GM18867 (cell line): ENCODE data around the gene LIMD2.
A peak's percentile ranks its signal among the peaks of the same experiment; 100 is the strongest.
"Not testable (repeated sequence)": the region's sequence is repeated elsewhere in the genome, so short reads cannot be mapped to it uniquely, and the experiment has no call there.

Experiments
- ATAC-seq: cut with Tn5 transposase; IDR thresholded peaks from one replicate; pipeline ENCODE4 v1.9.1; 2021; ENCODE audit warnings: mild to moderate bottlenecking, moderate library complexity; ENCODE audit not compliant: unreplicated experiment

Gene LIMD2

DNA sequence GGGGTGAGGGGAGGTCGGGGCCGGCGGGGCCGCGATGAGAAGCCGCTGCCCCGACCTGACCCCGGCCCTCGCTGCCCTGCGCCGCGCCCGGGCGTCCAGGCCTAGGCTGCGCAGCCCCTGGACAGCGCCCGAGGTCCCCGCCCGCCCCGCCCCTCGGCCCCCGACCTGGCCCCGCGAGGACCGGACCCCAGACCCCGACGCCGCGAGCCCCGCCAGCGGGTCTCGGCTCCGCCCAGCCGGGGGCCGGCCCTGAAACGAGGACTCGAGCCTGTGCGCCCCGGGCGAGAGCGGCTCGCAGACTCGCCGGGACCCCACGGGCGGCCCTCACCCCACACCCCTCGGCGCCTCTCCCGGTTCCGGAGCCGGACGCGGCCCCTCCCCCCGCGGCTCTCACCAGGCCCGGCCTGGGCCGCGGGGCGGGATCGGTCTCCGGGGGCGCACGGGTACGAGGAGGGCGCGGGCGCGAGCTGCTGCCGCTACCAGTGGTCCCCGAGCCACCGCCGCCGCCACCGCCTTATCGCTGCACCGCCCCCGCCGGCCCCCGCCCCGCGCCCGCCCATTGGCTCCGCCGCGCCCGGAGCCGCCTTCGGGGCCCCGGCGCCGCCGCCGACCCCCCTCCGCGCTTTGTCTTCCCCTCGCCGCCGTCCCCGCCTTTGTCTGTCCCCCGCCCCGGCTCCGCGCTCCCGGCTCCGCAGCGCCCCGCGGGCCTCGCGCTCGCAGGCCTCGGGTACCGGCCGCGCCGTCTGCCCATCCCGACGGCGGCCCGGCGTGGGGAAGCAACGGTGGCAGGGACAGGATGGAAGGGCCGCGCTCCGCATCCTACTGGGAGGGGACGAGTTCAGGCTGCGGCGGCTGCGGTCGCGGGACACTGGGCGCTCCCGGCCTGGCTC lies at the start of gene LIMD2:
Gene LIMD2 (minus strand): TSS at position 488 of the 890 bp plus-strand sequence. CDS start 827 bp downstream, outside the sequence.
- ATAC-seq, result peak; percentile 16

DNA sequence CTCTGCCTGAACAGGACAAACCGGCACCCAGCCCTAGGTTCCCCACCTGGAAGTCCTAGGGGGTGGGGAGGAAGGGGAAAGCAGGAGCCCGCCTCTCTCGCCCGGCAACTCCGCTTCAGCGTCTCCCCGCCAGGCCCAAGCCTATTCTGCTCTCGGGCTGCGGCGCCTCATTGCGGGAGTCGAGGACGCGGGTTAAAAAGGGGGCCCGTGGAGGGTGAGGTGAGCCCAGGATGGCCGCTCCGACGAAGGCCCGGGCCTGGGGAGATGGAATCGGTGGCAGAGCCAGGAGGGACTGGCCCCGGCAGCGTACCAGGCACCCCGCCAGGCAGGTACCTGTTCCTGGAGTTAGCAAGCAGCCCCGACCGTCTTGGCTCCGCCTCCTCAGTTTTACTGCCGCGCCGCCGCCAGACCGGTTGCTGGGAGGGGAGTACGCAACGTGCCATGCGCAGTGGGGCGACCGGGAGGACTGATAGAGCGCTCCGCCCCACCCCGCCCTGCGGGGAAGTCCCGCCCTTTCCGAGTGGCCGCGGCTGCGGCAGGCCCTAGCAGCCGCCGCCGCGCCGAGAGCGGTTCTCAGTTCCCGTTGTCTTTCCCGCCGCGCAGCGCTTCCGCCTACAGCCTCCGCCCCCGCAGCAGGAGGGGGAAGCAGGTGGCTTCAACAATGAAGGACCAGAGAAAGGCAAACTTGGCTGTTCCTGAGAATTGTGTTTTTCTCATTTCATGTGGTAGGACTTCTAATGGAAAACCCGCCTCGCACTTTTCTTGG lies 41.7 kb upstream of the LIMD2 start, which contains the start of gene STRADA:
Gene STRADA (minus strand): TSS at position 392 of the 766 bp plus-strand sequence. CDS start 13,430 bp downstream, outside the sequence.
- peak; percentile 89 for ATAC-seq

DNA sequence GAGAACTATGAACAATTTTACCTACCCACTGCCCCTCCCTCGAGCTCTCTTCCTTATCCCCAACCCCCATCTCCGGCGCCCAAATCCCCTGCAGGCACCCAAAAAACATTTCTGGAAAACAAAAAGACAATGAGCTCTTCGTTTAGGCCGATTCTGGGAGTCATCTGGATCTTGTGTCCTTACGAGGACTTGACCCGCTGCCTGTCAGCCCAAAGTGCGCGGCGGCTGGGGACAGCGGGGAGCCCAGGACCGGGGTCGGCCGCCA lies 41.1 kb upstream of the LIMD2 start:
- peak; percentile 24 for ATAC-seq

DNA sequence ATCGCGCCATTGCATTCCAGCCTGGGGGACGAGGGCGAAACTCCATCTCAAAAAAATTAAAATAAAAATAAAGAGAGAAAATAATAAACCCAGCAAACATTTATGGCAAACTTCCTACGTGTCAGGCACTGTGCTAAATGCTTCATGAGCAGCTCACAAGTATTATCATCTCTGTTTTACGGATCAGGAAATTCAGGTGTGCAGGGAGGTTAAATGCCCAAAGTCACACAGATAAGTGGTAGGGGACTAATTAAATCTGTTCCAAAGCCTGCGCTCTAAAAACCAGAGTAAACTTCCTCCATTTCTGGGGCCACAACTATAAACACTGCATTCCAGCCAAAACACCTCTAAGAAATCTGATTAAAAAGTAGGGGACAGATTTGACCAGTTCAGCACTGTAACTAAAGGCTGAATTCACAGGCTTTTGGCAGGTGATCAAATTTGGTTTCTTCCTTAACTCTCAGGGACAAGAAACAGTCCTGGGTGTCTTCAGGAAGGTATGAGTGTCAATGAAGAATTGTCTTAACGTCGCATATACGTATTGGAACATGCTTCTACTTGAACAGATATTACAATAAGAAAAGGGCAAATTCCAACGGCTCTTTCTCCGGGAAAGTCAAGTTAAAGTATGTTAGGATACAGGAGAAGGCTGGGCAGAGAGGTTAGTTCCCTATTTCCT lies 40.7 kb upstream of the LIMD2 start:
- ATAC-seq, result no peak

DNA sequence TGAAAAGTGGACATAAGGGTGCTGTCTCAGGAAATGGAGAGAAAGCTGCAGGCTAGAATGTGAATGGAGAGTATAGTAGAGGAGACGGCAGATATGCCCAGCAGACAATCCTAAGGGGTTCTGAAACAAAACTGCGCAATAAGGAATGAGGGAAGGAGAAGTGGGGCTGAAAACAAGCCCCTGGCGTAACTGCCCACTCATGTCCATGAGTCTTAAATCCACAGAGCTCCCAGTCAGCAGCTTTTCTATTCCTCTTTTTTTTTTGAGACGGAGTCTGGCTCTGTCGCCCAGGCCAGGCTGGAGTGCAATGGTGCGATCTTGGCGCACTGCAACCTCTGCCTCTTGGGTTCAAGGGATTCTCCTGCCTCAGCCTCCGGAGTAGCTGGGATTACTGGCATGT lies 35.8 kb upstream of the LIMD2 start:
- no peak for ATAC-seq

DNA sequence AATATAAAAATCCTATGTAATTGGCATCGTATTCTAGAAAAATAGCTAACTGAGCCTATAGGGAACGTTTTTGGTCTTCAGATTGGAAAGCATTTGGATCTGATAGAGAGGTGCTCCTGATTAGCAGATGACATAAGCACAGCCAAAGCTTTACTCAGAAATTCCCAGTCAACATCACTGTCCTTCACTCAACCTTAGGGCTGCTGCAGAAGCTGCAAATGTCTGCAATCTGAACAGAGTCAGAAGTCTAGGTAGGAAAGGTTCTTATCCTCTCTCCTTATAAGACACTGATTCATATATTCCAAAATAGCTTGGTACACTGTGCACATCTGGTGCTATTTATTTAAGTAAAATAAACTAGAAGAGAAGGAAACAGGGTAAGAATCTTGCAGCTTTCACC lies 22.5 kb upstream of the LIMD2 start:
- ATAC-seq, result no peak

DNA sequence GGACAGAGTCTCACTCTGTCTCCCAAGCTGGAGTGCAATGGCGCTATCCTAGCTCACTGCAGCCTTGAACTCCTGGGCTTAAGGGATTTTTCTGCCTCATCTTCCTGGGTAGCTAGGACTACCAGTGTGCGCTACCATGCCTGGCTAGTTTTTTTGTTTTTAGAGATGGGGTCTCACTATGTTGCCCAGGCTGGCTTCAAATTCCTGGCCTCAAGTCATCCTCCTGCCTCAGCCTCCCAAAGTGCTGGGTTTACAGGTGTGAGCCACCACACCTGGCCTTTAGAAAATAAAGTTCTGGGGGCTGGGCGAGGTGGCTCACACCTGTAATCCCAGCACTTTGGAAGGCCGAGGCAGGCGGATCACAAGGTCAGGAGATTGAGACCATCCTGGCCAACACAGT lies 20.3 kb upstream of the LIMD2 start:
- ATAC-seq, result not testable (repeated sequence)

DNA sequence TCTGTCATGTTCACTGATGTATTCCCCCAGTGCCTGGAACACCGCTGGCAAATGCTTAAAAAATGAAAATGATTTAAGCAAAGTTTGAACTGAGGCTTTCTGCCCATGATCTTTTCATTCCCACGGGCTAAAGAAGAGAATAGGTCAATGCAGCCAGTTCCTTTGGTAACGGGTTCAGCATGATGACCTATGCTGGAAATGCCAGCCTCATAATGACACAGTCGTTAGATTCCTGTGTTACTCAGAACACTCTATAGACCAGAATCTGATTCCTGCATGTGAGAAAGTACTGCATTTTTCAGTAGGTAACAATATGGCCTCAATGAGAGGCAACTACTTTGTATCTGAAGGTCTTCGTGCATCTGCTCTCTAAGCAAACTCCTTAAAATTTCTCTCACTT lies 19.1 kb upstream of the LIMD2 start:
- no peak for ATAC-seq

DNA sequence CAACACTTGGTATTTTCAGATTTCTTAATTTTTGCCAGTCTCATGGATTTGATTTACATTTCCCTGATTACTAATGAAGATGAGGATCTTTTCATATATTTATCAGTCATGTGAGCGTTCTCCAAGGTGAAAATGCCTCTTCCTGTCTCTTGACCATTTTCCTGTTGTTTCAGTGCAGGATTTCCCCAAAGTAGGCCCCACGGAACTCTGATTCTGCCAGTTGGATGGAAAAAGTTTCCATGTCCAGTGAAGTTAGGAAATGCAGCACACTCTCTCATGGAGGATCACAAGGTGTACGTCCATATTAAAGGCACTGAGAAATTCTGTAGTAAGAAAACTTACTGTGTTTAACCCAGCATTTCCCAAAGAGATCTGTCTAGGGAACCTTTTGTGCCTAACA lies 16.5 kb upstream of the LIMD2 start:
- ATAC-seq, result no peak

DNA sequence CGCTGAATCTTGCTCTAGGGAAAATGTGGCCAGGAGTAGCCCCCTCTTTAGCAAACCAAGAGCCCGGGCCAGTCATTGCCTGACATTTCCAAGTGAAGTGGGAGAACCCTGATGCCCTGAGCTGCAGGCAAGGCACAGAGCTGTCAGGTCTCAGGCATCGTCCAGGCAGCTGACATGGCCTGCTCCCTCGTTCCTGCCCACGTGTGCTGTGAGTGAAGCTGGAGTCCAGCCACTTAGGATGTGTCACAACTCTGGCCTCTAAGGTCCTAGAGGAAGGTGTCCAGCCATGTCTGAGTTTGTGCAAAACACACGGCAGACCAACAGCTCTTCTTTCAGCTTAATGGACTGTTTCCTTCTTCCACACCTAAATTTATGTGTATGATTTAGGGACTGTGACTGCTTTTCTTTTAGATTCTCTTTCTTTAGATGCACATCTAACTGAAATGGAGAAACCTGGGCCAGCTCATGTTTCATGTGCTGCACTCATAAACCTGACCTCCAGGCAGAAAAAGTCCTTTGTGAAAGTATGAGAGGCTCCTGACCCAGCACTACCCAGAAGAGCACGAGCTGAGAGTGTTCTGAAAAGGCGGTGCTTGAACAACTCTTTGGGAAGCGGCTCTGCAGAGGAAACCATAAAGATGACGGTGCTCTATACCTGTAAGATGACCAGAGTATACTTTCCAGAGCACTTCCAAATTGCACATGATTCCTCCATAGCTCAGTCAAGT lies 14.8 kb upstream of the LIMD2 start:
- ATAC-seq, result no peak

DNA sequence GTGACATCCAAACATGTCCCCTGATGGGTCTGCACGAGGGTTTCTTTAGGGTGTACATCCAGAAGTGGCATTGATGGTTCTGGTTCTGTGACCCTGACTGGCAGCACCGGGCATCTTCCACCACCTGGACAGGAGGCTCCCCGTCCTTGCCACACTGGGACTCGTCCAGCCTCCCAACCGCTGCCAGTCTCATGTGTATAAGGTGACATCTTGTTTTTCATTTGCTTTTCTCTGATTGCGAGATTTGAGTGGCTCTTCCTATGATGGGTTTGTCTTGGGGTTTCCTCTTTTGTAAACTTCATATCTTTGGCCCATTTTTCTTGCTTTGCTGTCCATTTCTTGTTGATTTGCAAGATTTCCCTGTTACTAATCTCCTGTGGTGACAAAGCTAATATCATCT lies 9.2 kb upstream of the LIMD2 start:
- no peak for ATAC-seq

DNA sequence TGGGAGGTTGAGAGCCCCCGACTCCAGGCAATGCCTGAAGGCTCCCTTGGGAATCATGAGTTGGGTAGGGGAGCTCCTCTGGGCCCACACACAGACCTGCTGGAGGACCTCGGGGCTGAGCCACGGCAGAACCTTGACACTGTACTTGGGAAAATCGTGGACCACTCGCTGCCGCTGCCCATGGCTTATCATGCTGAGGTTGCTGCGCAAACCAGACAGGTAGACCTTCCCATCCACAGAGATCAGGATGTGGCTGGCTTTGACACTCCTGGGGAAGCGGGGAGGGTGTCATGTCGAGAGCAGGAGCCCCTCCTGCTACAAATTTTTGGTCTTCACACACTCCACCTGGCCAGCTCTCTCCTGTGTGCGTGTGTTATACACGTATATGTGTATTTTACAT lies 7.2 kb upstream of the LIMD2 start:
- ATAC-seq, result no peak

DNA sequence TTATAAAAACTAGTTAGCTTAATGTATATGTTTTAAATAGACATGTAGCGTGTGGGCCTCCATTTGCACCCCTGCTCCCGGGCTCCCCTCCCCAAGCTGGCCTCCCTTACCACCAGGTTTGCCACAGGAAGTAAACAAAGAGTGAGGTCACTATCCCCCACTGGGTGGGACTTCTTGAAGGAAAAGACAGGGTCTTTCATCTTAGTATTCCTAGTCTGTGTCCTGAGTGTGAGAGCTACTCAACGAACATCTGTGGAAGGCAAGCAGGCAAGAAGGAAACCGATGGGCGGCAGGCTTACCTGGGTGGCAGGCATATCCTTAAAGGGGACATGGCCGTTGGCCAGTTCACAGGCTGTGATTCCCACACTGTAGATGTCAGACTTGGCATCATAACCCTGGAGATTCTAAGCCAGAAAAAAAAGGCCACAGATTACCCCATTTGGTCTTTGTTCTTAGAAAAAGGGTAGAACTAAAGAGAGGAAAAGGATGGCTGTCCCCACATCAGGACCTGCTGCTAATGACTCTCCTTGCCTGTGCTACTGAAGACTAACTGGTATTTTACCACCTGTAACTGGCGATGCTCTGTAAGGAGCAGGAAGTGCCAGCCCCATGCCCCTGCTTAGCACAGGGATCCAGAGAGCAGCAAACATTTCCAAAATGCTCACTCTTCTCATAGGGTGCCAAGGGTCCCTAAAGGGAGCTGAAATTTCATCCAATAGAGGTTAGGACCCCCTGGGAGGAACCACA lies 6.6 kb upstream of the LIMD2 start:
- ATAC-seq, result no peak

DNA sequence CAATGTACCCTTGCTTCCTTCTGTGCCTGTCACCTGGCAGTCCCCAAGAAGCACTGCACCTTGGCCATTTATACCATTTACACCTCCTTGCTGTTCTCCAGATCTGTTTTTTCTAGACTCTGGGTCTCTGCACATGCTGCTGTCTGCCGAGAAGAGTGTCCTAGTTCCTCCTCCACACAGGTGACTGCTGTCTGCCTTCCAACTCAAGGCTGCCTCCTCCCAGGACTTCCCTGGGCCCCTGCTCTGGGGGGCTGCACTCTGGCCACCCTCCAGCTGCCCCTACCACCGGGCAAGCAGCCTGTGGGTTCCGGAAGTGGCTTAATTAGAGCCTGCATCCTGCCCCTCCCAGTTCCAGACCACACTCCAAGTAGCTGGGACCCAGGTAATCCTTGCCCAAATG lies 5.7 kb upstream of the LIMD2 start:
- no peak for ATAC-seq

DNA sequence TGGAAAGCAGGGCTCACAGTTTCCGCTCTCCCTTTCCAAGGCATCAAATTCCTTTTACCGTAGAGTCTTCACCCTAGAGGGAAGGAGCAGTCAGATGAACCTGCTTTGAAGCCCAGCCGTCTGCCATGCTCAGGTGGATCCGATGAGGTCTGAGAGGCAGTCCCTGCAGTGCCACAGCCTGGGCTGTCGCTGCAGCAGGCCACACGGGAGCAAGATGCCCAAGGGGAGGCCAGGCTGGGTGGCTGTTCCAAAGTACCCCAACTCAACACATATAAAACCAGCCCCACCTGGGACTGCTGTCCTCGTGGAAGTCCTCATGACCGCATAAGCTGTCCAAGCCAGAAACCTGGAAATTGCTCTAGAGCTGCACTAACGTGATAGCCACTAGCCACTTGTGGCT lies 4.9 kb upstream of the LIMD2 start:
- ATAC-seq, result no peak

DNA sequence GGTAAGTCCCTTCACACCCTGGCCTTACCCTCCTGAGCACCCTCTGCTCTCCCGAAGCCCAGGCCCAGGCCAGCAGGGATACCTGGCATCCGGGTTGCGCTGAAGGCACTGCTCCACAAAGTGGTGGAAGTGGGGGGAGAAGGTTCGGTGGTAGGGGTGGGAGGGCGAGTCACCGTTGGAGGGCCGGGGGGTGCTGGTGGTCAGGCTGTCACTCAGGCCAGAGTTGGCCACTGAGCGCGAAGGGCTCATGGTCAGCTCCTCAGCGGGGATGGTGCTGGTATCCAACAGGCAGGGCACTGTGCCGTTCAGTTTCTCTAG lies 4.3 kb upstream of the LIMD2 start:
- ATAC-seq, result no peak

DNA sequence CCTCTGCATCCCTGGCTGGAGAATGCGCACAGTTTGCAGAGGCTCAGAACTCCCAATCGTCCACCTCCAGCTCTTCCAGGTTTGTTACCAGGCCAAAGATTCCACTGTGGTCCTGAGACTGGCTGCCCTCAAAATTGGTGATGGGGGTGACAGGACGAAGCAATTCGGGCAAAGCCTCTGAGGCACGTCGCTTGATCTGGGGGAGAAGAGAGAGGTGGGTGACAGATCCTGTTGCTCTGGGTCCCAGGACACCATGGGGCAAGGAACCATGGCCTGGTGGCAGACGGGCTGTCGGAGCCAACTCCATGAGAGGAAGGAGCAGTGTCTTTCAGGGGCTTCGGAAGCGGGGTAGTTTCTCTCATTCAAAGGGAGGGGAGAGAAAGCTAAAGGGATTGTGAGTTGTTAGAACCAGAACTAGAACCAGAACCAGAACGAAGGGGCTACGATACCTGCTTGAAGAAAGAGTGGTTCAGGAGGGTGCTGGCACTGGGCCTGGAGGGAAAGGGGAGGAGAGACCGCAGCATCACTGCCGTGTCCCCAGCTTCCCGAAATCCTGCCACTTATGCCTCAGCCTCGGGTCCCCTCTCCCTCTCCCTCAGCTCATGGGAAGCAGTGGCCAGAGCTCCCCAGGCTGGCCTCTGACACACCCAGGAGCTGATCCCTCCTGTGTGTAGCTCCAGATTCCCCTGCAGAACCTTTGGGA lies 3.8 kb upstream of the LIMD2 start:
- no peak for ATAC-seq

DNA sequence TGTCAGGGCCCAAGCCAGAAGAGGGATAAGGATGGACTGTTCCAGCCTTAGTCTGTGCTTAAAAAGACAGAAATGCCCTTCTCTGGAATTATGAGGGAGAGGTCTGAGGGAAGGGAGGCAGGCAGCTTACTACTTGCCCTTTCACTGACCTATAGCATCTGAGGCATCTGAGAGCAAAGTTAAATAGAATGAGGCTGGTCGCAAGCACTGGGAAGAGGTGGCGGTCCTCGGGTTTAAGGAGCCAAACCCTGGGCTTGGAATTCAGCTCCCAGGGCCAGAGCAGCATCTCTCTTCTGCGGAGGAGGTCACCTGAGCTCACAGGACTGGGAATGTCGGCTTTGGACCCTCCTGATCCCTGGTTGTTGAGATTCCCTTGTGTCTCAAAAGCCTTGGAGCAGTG lies 3.1 kb upstream of the LIMD2 start:
- ATAC-seq, result no peak

DNA sequence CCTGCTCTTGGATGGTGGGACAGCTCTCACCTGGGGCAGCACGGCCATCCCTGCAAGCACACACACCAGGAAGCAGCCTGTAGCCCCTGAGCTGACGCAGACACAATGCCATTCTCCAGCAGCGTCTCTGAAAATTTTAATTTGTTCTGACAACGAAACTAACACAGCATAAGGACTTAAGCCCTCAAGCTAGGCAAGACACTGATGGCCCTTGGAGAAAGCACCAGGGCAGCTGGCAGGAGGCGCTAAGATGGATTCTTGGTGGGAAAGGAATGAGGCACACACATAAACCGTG lies 2.7 kb upstream of the LIMD2 start:
- ATAC-seq, result no peak
